ENCODE measurements around the gene SNAP25.

DNA sequence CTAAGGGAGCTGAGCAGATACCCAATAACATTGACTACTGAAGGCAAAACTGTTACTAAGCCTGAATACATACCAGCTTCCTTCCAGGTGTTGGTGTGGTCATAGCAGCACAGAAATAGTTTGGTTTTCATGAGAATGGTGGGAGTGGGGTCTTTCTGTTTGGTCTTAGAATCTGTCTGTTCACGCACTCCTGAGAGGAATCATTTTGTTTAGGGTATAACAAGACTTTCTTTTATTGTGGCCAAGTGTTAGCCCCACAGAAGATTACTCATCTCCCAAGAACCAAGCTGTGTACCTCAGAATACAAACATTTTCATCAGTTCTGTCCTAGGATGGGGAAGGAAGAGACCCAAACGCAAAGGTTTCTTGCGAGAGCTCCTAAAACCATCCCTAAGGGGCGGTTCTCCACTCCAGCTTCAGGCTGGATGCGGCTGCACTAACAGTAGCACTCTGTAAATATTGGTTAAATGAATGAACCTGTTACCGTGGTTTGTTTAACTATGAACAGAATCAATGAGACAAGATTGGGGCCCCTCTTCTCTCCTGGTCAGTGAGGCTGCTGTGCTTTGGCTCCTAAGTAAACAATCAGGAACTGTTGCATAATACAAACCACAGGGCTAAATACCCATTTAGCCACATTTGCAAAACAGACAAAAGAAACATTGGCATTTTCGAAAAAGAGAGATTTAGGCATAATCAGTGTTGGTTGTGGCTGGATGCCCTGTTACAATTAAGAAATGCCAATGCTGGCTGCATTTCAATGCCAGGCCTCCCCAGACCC, 44.9 kb downstream of the SNAP25 start:
- TF ChIP-seq ZNF777 (tag by site-specific recombination; IDR thresholded peaks at IDR 0.05; ENCODE audit: borderline replicate concordance) = no peak
- TF ChIP-seq, protein P1, sequence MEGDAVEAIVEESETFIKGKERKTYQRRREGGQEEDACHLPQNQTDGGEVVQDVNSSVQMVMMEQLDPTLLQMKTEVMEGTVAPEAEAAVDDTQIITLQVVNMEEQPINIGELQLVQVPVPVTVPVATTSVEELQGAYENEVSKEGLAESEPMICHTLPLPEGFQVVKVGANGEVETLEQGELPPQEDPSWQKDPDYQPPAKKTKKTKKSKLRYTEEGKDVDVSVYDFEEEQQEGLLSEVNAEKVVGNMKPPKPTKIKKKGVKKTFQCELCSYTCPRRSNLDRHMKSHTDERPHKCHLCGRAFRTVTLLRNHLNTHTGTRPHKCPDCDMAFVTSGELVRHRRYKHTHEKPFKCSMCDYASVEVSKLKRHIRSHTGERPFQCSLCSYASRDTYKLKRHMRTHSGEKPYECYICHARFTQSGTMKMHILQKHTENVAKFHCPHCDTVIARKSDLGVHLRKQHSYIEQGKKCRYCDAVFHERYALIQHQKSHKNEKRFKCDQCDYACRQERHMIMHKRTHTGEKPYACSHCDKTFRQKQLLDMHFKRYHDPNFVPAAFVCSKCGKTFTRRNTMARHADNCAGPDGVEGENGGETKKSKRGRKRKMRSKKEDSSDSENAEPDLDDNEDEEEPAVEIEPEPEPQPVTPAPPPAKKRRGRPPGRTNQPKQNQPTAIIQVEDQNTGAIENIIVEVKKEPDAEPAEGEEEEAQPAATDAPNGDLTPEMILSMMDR (tag by site-specific recombination; IDR thresholded peaks at IDR 0.05) = no peak
- TF ChIP-seq, protein P2, sequence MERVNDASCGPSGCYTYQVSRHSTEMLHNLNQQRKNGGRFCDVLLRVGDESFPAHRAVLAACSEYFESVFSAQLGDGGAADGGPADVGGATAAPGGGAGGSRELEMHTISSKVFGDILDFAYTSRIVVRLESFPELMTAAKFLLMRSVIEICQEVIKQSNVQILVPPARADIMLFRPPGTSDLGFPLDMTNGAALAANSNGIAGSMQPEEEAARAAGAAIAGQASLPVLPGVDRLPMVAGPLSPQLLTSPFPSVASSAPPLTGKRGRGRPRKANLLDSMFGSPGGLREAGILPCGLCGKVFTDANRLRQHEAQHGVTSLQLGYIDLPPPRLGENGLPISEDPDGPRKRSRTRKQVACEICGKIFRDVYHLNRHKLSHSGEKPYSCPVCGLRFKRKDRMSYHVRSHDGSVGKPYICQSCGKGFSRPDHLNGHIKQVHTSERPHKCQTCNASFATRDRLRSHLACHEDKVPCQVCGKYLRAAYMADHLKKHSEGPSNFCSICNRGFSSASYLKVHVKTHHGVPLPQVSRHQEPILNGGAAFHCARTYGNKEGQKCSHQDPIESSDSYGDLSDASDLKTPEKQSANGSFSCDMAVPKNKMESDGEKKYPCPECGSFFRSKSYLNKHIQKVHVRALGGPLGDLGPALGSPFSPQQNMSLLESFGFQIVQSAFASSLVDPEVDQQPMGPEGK (tag by site-specific recombination; IDR thresholded peaks at IDR 0.05) = no peak
- no peak for TF ChIP-seq ZNF701 (tag by site-specific recombination; IDR thresholded peaks at IDR 0.05)
